Measurements from ENCODE around the gene HOXD12.

- no peak for TF ChIP-seq POLR2A (IDR thresholded peaks at IDR 0.05)
- TF ChIP-seq CTCF (IDR thresholded peaks at IDR 0.05): peak in 2 of 3 donors; percentile 3 to 61
Observed at GRCh38 chr2:176126929-176127773, 27.6 kb downstream of the HOXD12 start.

Data from lower leg skin (tissue), 3 donors.